Measurements from ENCODE around the gene PGBD5.
A peak's percentile ranks its signal among the peaks of the same experiment; 100 is the strongest.

Gene PGBD5

GRCh38 chr1:230278871-230279582 lies 147.1 kb downstream of the PGBD5 start:
- no peak for DNase-seq (ENCODE audit: low spot score)

DNA sequence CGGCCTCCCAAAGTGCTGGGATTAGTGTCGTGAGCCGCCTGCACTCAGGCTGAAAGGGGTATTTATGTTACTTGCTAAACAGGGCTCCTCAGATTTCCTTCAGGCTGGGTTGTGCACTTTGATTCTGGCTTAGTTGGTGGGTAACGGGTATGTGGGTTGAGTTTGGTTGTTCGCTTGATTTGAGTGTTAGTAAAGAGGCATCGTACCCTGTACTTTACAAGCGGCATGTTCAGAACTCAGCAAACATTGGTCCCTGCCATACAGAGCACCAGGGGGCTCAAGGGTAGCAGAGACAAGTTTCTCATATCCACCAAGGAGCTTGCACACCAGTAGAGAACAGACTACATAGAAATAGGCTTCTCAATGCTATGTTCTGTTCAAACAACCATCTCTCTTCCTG lies 147.8 kb downstream of the PGBD5 start:
- no peak for DNase-seq (ENCODE audit: low spot score)

DNA sequence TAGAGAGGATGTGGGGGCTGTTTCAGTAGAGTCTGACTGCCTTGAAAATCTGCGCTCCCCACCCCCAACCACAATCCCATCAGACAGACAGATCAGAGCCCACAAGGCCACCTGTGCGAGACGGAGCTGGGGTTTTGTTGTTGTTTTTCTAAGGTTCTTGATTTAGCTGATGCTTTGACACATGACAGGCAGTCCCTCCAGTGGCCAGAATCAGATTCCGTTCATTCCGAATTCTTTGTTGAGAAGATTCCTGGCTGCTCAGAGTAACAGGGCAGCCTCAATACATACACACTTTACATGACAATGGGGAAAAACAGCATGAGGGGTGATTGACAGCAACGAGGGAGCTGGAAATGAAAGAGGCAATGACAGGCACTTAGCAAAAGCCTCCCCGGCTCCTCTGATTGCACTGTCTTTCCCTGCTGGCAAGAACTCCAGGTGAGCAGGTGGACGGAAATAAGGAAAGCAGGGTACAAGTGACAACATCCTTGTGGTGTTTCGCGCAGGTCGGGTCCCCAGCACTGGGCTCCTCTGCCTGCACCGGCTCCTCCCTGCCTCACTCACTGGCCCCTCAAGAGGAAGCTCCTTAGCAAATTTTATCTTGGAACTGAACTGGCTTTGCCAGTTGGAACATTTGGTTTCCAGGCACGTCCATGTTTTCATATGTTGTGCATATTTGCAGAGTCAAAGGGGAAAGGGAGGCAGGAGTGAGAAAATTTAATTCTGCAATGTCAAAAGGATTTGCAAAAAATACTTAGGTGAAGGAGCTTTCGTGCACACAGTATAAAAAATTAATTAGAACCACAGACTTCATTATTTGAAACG lies 148.7 kb downstream of the PGBD5 start:
- DNase-seq (ENCODE audit: low spot score) = no peak

- no peak for DNase-seq (ENCODE audit: low spot score)
Observed at GRCh38 chr1:230276401-230276800, 149.7 kb downstream of the PGBD5 start.

DNA sequence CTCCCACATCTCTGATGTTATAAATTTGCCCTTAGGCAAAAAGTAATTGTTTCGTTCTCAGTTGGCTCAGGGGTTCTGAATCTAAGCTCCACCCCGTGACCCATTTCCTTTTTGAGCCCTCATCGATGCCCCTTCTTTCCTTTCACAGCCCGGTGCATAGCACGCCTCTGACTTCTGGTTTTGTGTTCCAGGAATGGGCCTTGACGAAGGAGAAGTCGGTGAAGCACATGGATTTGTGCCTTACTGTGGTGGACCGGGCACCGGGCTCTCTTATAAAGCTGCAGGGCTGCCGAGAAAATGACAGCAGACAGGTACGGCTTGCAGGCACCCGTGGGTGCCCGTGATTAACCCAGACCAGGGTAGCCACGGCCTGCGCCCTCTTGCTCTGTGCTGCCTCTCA lies 151.9 kb downstream of the PGBD5 start:
- DNase-seq (ENCODE audit: low spot score) = no peak

DNA sequence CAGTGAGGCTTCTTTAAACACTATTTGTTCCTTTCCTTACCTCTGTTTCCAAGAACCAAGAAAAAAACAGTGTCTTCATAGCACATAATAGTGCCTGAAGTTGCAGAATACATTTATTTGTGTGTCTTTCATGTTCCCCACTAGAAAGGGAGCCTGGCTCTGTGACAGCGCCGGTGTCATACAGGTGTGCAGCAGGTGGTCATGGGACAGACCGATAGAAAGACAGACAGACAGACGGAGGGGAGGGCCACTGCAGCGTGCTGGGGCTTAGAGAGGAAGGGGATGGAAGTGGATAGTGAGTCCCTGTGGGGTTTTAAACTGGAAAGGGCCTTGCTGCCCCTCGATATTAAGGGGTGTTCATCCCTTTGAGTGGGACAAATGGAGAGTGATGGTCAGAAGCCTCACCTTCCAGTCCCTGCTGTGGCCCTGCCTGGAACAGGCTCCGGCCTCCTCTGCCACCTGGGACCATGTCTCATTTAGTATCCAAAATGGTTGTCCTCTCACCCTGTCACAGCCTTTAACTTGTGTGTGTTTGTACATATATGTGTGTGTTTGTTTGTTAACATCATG lies 152.9 kb downstream of the PGBD5 start:
- no peak for DNase-seq (ENCODE audit: low spot score)

- no peak for DNase-seq (ENCODE audit: low spot score)
Observed at GRCh38 chr1:230272557-230272956, 153.6 kb downstream of the PGBD5 start.

DNA sequence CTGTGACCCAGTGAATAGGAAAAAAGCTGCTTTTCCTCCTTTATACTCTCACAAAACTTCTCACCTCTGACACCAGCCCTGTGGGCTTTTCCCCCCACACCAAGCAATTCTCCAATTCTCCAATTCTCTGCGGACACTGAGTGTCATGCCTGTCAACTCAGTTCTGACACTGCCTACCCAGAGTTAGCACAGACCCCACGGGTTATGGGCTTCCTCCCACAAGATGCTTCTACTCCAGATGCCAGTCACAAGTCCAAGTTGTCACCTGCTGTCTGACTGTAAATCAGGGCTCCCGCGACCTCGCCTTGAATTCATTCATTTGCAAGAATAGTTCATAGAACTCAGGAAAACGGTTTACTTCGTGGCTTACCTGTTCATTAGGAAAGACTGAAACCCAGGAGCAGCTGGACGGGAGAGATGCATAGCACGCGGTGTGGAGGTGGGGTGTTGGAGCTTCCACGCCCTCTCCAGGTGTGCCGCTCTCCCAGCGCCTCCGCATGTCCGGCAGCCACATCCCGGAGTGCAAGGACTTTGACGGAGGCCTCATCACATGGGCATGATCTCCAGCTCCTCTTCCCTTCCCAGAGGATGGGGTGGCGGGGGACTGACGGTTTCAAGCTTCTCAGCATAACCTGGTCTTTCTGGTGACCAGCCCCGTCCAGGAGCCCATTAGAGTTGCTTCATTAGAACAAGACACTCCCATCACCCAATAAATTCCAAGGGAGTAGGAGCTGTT lies 154.7 kb downstream of the PGBD5 start:
- DNase-seq (ENCODE audit: low spot score) = peak; percentile 10

- no peak for DNase-seq (ENCODE audit: low spot score)
Observed at GRCh38 chr1:230270559-230271281, 155.4 kb downstream of the PGBD5 start.

GRCh38 chr1:230270185-230270558 lies 156.0 kb downstream of the PGBD5 start:
- no peak for DNase-seq (ENCODE audit: low spot score)

DNA sequence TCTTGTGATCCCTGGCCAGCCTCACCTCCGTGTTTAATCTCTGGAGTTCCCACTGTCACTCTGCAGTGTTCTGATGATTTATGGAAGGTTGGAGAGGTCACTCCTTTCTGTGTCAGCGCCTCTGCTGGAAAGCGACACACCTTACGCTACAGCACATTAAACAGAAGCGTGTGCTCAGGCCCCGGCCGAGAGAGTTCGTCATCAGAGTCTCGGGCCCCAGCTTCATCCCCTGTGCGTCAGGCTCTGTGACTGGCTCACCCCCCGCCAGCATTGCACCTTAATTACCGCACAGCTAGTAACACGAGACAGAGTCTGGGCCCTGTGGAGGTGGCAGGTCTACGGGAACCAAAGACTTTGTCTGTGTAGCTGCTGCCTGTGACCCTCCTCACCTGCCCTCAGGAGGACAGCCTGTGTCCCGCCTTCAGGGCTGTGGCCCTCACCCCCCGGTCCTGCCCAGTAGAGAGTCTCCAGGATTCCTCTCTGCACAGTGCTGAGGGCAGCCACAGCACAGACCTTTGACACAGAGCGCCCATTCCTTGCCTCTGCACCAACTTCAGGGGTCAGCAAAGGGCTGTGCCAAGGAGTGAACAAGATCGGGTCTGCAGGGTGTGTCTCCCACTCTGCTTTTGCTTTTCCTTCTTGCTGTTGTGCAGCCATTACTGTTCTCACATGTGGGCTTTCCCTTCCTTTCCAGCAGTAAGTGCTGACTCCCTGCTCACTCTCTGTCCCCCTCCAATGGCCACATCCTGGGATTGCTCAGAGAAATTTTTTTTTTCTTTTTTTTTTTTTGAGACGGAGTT lies 157.6 kb downstream of the PGBD5 start:
- peak; percentile 66 for DNase-seq (ENCODE audit: low spot score)

DNA sequence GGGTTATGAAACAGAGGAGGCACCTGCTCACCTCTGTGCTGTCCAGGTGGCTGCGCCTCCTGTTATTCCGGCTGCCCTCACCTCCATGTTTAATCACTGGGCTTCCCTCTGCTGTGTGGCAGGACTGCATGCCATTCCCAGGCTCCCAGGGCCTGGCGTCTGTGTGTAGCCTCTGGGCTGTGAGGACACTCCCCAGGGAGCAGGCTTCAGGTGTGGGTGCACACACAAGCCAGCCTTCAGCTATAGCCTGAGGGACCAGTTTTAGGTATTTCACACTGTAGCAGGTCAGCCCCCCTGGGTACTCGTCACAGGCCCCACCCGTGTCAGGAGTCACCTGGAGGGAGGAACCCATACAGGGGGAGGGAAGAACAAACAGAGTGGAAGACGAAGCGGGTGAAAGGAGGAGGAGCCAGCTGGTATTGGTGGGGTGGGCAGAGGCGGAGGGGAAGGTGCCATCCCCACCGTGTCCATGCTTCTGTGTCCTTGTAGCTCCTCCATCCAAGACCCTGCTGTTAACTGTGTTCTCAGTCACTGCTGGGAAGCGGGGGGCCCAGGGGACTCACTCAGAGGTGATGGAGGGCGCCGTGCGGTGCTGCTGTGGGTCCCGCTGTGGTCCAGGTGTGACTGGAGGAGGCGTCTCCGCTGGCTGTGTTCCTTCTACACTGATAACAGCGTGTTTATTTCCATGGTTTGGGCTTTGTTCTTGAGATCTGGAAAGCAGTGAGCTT lies 158.6 kb downstream of the PGBD5 start:
- no peak for DNase-seq (ENCODE audit: low spot score)

- DNase-seq (ENCODE audit: low spot score) = no peak
Observed at GRCh38 chr1:230266456-230266855, 159.7 kb downstream of the PGBD5 start.

DNA sequence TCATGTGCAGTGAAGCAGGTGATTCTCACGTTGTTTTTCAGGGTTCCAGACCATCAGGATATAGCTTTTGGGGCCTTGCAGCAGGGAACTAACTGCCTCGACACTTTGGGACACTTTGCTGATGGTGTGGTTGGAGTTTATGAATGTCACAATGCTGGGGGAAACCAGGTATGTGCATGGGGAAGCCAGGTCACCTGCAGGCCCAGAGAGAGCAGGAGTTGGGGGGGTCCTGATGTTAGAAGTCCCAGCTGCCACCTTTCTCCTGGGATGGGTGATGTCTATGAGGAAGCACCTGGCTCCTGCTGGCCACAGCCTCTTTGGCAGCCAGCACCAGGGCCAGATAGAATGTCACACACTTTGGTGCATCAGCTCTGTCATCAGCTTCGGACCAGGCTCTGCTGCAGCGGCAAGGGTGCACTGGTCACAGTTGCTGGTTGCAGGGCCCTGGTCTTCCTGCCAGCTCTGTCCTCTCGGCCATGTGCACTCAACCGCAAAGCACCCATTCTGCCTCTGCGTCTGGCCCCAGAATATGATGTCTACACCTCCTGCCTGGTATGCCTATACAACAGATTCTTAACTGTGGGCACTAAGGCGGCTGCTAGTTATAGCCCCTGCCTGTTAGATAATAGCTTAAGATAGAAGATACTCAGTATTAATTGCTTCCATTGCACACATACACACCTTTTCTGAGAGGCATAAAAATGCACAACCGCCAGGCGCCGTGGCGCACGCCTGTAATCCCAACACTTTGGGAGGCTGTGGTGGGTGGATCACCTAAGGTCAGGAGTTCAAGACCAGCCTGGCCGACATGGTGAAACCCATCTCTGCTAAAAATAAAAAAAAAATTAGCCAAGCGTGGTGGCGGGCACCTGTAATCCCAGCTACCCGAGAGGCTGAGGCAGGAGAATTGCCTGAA lies 160.7 kb downstream of the PGBD5 start:
- DNase-seq (ENCODE audit: low spot score) = no peak

Measured in SW480 (cell line).